ENCODE measurements around the gene IQSEC3. TPM values are rescaled to one million over a fixed set of nuclear protein-coding genes. Genes with fewer than 3 reads are reported as not detected.
"Not testable (repeated sequence)": the region's sequence is repeated elsewhere in the genome, so short reads cannot be mapped to it uniquely, and the experiment has no call there.

The IQSEC3 gene
- total RNA-seq, 1 experiment from 2014 or later: 0.55 TPM

DNA sequence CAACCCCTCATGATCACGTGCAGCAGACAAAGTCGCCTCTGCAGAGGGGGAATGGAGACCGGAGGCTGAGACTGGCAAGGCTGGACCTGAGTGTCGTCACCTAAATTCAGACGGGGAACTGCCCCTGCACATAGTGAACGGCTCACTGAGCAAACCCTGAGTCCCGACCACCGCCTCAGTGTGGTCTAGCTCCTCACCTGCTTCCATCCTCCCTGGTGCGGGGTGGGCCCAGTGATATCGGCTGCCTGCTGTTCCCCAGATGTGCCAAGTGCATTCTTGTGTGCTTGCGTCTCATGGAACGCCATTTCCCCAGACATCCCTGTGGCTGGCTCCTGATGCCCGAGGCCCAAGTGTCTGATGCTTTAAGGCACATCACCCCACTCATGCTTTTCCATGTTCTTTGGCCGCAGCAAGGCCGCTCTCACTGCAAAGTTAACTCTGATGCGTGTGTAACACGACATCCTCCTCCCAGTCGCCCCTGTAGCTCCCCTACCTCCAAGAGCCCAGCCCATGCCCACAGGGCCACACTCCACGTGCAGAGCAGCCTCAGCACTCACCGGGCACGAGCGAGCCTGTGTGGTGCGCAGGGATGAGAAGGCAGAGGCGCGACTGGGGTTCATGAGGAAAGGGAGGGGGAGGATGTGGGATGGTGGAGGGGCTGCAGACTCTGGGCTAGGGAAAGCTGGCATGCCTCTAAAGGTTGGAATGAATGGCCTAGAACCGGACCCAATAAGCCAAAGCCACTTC is 47.6 kb upstream of the IQSEC3 start:
- not testable (repeated sequence) for H2BK5ac ChIP-seq (ENCODE audit: insufficient read length, low read length); H4K5ac ChIP-seq (ENCODE audit: insufficient read length, low read depth, low read length); H3K4ac ChIP-seq (ENCODE audit: low read depth, low read length); DNase-seq; H3K9ac ChIP-seq (ENCODE audit: extremely low read depth, insufficient read length, low read length); H2BK120ac ChIP-seq (ENCODE audit: low read depth, low read length, poor library complexity, severe bottlenecking); H3K27ac Mint-ChIP-seq; H3K79me1 ChIP-seq (ENCODE audit: insufficient read depth, low read depth, low read length, poor library complexity, severe bottlenecking); H3K4me1 Mint-ChIP-seq; H3K9me3 Mint-ChIP-seq; H3T11ph ChIP-seq (ENCODE audit: low read length); H2AFZ ChIP-seq (ENCODE audit: low read length); H3K9me3 ChIP-seq (ENCODE audit: control insufficient read depth, low read depth, low read length); H2BK12ac ChIP-seq (ENCODE audit: insufficient read length, low read depth, low read length); H3K23me2 ChIP-seq (ENCODE audit: insufficient read length, low read depth, low read length, poor library complexity, severe bottlenecking); H3K4me2 ChIP-seq (ENCODE audit: insufficient read depth, insufficient read length, low read length); H3K27me3 Mint-ChIP-seq (ENCODE audit: low read depth); H2BK15ac ChIP-seq (ENCODE audit: low read depth, low read length); H3K14ac ChIP-seq (ENCODE audit: insufficient read depth, low read length); H4K20me1 ChIP-seq (ENCODE audit: control insufficient read depth, insufficient read depth, insufficient read length); H2AK5ac ChIP-seq (ENCODE audit: insufficient read length, low read length); H3K27ac ChIP-seq (ENCODE audit: insufficient read length, low read depth, low read length); H3K4me3 Mint-ChIP-seq; H3K56ac ChIP-seq (ENCODE audit: insufficient read length, low read depth, low read length); H4K8ac ChIP-seq (replicated peaks; ENCODE audit: insufficient read length, low read depth, low read length); H3K4me1 ChIP-seq (ENCODE audit: insufficient read depth, low read length); H3K27me3 ChIP-seq (ENCODE audit: insufficient read depth, low read length); H3K79me2 ChIP-seq (ENCODE audit: insufficient read depth, low read length); H3K18ac ChIP-seq (ENCODE audit: insufficient read length, low read depth, low read length); H4K91ac ChIP-seq (ENCODE audit: insufficient read length, low read depth, low read length); H2BK20ac ChIP-seq (ENCODE audit: low read depth, low read length, poor library complexity, severe bottlenecking); H3K23ac ChIP-seq (ENCODE audit: insufficient read length, low read depth, low read length)
- WGBS (ENCODE audit: extremely low coverage, insufficient read length, low lambda C conversion rate): no CpG with 5 or more reads among the region's 26 CpGs
- H3K36me3 Mint-ChIP-seq (ENCODE audit: insufficient read depth in 1 of 3, low read depth in 3 of 3): peaks cover 8 to 21% (median 12%) of the 10 kb centered on the region in 3 experiments; a peak in 6 of 7 replicates

DNA sequence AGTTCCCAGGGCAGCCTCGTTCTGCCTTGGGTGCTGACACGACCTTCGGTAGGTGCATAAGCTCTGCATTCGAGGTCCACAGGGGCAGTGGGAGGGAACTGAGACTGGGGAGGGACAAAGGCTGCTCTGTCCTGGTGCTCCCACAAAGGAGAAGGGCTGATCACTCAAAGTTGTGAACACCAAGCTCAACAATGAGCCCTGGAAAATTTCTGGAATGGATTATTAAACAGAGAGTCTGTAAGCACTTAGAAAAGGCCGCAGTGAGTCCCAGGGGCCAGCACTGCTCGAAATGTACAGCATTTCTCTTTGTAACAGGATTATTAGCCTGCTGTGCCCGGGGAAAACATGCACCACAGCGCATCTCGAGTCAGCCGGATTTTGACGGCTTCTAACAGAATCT is 46.7 kb upstream of the IQSEC3 start:
- H2AK5ac ChIP-seq (ENCODE audit: insufficient read length, low read length): not testable (repeated sequence)

More for the DNA sequence above, 46.7 kb upstream of the IQSEC3 start:
- not testable (repeated sequence) for H4K8ac ChIP-seq (replicated peaks; ENCODE audit: insufficient read length, low read depth, low read length); H3K27ac Mint-ChIP-seq; H2BK12ac ChIP-seq (ENCODE audit: insufficient read length, low read depth, low read length); H3K4ac ChIP-seq (ENCODE audit: low read depth, low read length); H3K9me3 ChIP-seq (ENCODE audit: control insufficient read depth, low read depth, low read length); H3K23me2 ChIP-seq (ENCODE audit: insufficient read length, low read depth, low read length, poor library complexity, severe bottlenecking); H3K4me3 Mint-ChIP-seq; H3K56ac ChIP-seq (ENCODE audit: insufficient read length, low read depth, low read length); H2BK15ac ChIP-seq (ENCODE audit: low read depth, low read length); H3K79me2 ChIP-seq (ENCODE audit: insufficient read depth, low read length); H4K5ac ChIP-seq (ENCODE audit: insufficient read length, low read depth, low read length); DNase-seq; H3K9ac ChIP-seq (ENCODE audit: extremely low read depth, insufficient read length, low read length); H3K4me1 ChIP-seq (ENCODE audit: insufficient read depth, low read length); H3K27me3 Mint-ChIP-seq (ENCODE audit: low read depth); H2BK20ac ChIP-seq (ENCODE audit: low read depth, low read length, poor library complexity, severe bottlenecking); H3K23ac ChIP-seq (ENCODE audit: insufficient read length, low read depth, low read length); H3K18ac ChIP-seq (ENCODE audit: insufficient read length, low read depth, low read length); H3K4me2 ChIP-seq (ENCODE audit: insufficient read depth, insufficient read length, low read length); H2AFZ ChIP-seq (ENCODE audit: low read length); H3K79me1 ChIP-seq (ENCODE audit: insufficient read depth, low read depth, low read length, poor library complexity, severe bottlenecking); H2BK5ac ChIP-seq (ENCODE audit: insufficient read length, low read length); H2BK120ac ChIP-seq (ENCODE audit: low read depth, low read length, poor library complexity, severe bottlenecking); H3K9me3 Mint-ChIP-seq; H4K91ac ChIP-seq (ENCODE audit: insufficient read length, low read depth, low read length); H4K20me1 ChIP-seq (ENCODE audit: control insufficient read depth, insufficient read depth, insufficient read length); H3T11ph ChIP-seq (ENCODE audit: low read length); H3K14ac ChIP-seq (ENCODE audit: insufficient read depth, low read length); H3K27ac ChIP-seq (ENCODE audit: insufficient read length, low read depth, low read length); H3K27me3 ChIP-seq (ENCODE audit: insufficient read depth, low read length); H3K4me1 Mint-ChIP-seq
- no CpG with 5 or more reads among the region's 11 CpGs for WGBS (ENCODE audit: extremely low coverage, insufficient read length, low lambda C conversion rate)
- peaks cover 8 to 19% (median 12%) of the 10 kb centered on the region in 3 experiments; a peak in 6 of 7 replicates for H3K36me3 Mint-ChIP-seq (ENCODE audit: insufficient read depth in 1 of 3, low read depth in 3 of 3)

All from H9 (cell line).